NCI-H2081 (cell line): ENCODE measurements around the gene ITGB2.
"Not testable (repeated sequence)": the region's sequence is repeated elsewhere in the genome, so short reads cannot be mapped to it uniquely, and the experiment has no call there.

Experiments used
- DNase-seq, 2 experiments: peaks; one replicate each; lab custom pipeline; 2025; lab: John Stamatoyannopoulos, UW

ITGB2 gene

GRCh38 chr21:44926331-44927101 is 5.8 kb upstream of the ITGB2 start:
- DNase-seq: no peak

DNA sequence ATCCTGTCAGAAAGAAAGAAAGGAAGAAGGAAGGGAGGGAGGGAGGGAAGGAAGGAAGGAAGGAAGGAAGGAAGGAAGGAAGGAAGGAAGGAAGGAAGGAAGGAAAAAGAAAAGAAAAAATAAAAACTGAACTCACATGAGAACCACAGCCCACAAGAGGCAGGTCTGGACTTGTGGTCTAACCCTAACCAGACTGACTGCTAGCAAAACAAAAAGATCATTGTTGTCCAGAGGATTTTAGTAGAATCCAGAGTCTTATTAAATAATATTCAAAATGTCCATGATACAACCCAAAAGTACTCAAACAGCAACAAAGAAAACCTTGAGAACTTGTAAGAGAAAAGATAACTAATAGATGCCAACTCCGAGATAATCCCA is 4.7 kb upstream of the ITGB2 start:
- no peak for DNase-seq

DNA sequence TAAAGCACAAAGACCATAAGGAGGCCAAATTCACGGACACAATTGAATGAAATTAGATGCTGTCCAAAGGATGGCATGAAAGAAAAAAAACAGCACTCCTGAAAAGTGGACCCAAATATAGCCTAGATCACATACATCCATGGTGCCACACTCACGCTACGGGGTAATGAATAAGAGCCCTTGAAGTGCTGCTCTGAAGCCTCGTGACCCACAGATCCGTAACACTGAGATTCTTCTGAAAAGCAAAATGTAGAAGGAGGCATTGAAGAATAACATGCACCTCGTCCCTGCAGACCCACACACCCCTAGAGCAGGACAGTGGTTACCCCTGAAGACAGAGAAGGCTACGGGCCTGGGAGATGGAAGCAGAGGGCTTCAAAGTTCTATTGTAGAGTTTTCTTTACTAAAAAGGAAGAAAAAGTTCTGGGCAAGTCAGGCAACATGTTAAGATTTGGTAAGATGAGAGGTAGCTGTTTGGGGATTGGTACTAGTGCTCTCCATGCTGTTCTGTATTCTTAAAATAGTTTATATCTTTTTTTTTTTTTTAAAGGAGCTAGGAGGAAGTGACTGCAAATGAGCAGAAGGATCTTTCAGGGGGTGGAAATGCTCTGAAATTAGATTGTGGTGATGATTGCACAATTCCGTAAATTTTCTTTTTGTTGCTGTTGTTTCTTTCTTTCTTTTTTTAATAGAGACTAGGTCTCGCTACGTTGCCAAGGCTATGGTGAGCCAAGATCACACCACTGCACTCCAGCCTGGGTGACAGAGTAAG is 4.1 kb upstream of the ITGB2 start:
- no peak for DNase-seq

DNA sequence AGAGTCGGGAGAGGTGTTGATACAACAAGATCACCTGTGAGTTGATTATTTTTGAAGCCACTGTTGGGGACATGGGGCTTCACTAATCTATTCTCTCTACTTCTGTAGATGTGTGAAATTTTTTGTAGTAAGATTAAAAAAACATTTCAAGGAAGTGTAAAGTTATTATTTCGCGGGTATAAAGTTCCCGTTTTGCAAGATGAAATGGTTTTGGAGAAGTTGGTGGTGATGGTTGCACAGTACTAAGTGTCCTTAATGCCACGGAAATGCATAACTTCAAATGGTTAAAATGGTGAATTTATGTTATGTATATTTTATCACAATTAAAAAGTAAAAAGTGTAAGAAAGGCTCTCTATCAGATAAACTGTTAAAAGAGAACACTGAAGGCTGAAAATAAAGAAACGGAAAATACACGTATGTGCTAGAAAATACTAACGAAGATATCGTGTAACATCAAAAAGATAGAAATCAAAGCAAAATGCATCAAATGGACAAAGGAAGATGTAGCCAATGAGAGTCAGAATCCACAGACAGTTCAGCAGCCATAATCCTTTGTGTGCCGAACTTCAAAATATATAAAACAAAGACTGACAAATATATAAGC is 2.9 kb upstream of the ITGB2 start:
- no peak for DNase-seq

DNA sequence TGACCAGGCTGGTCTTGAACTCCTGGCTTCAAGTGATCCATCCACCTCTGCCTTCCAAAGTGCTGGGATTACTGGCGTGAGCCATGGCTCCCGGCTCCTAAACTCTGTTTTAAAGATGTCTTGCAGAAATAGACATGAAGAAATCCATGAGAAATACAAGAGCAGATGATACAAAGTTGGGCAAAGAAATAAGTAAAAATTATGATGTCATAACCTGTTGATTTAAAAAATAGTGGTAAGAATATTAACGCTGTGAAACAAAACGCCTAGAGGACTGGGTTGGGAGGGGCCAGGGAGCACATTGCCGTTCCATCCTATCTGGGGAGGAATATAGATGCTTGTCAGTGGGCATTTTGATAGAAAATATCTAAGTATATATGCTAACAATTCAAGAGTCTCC is 1.2 kb upstream of the ITGB2 start:
- DNase-seq: no peak

GRCh38 chr21:44919913-44920693 is 596 bp downstream of the ITGB2 start:
- no peak for DNase-seq

DNA sequence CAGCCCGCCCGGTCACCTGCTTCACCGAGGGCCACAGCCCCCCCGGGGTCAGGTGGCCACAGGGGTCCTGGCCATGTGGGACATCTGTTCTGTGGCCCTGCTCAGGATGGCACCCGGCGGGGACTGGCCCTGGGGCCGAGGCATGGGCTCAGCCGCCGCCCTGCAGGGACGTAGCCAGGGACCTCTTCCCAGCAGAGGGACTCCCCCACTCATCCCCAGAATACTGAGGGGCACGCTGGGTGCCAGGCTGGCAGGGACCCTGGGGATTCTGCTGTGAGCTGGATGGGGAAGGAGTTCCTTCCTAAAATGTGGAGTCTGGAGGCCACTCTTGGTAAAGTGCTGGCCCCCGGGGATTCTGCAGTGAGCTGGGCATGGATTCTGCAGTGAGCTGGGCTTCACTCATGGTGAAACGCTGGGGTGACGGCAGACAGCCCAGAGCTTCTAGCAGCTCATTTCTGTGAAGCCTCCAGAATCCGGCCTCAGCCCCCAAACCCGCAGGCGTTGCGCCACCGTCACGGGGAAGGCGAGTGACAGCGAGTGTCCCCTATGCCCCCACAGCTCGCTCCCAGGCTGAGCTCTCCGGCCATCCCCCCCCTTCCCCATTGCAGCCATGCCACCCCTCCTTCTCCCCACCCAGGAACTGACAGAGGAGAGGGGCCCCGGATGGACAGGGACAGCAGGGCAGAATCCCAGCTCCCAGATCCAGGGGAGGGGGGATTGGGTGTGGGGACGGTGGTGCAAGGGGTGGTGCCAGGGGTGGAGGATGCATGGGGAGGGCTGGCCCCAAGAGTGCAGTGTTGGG is 1.4 kb downstream of the ITGB2 start:
- DNase-seq: no peak

GRCh38 chr21:44918581-44919033 is 2.1 kb downstream of the ITGB2 start:
- DNase-seq: no peak

DNA sequence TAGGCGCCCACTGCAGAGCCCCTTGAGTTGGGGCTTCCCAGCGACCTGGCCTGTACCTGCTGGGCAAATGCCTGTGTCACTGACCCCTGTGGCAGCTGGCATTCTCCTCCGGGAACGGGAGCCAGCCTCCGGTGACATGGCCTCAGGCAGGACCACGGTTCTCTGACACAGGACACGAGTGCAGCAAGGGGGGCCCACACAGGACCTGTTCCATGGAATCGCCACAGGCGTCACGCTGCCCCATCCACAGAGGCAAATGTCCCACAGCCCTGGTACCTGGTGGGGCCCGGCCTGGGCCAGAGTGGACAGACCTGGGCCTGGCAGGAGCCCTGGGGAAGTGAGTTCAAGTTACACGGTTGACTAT is 2.6 kb downstream of the ITGB2 start:
- no peak for DNase-seq

DNA sequence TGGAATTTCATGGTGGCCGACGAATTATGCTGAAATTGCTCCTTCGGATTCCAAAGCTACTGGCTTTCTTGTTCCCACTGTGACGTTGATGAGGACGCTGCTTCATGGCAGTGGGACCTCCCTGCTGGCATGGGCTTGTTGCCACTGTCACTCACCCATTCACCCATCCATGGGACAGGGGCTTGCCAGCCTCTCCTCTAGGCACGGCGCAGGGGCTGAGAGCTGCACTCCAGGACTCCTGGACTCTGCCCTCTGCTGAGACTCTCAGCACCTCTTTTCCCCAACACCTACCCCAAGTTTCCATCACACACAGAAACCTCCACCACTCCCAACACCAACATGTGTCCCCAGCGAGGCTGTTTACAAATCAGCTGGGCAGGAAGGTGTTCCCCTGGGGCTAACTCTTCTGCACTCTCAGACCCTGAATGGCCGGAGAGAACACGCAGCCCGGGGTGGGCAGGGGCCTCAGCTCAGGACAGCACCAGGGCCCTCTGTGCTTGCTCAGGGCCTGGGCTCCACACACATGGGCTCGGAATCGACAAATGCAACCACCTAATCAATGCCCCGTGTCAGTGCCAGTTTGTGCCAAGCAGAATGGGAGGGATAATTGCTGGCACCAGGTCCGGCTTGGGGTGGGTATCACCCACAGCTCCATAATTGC is 3.1 kb downstream of the ITGB2 start:
- no peak for DNase-seq

DNA sequence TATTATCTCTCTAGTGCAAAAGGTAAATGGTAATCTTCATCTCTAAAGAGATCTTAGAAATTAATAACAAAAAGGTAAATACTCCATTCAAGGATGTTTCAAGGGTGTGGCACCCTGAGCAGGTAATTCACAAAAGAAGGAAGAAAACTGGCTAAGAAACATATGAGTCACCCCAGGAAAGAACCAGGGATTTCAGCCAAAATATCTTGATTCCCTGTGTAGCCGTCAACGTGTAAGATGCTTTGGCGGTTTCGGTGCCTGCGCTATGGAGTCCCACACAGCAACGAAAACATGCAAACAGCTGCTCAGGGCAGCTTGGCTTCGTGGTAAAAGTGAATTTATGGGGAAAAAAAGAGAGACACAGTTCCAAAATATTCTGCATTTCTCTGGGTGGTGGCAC is 3.7 kb downstream of the ITGB2 start:
- no peak for DNase-seq

- DNase-seq: no peak
Measured at GRCh38 chr21:44914176-44914874, 6.4 kb downstream of the ITGB2 start.

- DNase-seq: no peak
Measured at GRCh38 chr21:44913425-44914175, 7.1 kb downstream of the ITGB2 start.

DNA sequence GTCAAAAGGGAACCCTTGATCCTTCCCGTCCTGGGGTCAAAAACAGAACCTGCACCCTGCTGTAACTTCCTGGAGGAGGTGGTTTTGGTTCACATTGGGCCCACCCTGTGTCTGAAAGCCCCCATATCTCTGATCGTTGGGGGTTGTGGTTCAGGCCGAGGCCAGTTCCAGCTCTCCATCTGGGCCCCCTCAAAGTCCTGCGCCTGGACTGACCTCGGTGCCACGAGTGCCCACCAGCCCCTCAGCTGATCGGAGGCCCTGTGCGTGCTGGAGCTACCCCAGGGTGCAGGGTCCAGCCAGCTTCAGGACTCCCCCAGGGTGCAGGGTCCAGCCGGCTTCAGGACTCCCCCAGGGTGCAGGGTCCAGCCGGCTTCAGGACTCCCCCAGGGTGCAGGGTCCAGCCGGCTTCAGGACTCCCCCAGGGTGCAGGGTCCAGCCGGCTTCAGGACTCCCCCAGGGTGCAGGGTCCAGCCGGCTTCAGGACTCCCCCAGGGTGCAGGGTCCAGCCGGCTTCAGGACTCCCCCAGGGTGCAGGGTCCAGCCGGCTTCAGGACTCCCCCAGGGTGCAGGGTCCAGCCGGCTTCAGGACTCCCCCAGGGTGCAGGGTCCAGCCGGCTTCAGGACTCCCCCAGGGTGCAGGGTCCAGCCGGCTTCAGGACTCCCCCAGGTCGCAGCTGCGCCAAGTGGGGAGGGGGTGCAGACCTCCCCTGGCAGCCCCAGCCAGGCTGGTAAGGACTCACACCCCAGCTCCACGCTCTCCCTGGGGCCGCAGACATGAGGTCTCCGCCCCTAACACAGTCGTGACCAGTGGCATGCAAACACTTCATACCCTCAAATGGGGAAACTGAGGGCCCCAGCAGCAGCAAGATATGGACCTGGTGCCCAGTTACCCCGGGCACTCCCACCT is 7.9 kb downstream of the ITGB2 start:
- not testable (repeated sequence) for DNase-seq

GRCh38 chr21:44912158-44912473 is 8.6 kb downstream of the ITGB2 start:
- DNase-seq: no peak

GRCh38 chr21:44911384-44912157 is 9.1 kb downstream of the ITGB2 start:
- peak; percentile 77 to 84 for DNase-seq

- DNase-seq: no peak
Measured at GRCh38 chr21:44911068-44911383, 9.7 kb downstream of the ITGB2 start.
